HG02678 (cell line): ENCODE results near the gene WDR3.
"Not testable (repeated sequence)": the region's sequence is repeated elsewhere in the genome, so short reads cannot be mapped to it uniquely, and the experiment has no call there.

Experiments
- ATAC-seq: cut with Tn5 transposase; IDR thresholded peaks from one replicate; pipeline ENCODE4 v1.9.1; 2021; ENCODE audit warnings: mild to moderate bottlenecking, moderate library complexity; ENCODE audit not compliant: unreplicated experiment

WDR3 gene

GRCh38 chr1:117929343-117930172, at the start of gene WDR3, which contains the start of gene GDAP2:
Gene WDR3 (plus strand): TSS chr1:117929739. CDS start chr1:117933320, 3,581 bp downstream.
Gene GDAP2 (minus strand): TSS chr1:117929621. CDS start chr1:117920357, 9,264 bp downstream.
- ATAC-seq = peak; percentile 94

- no peak for ATAC-seq
Measured at GRCh38 chr1:117883616-117884015, 45.9 kb upstream of the WDR3 start.

- ATAC-seq = no peak
Measured at GRCh38 chr1:117886101-117886795, 43.3 kb upstream of the WDR3 start.

GRCh38 chr1:117890452-117890851, 39.1 kb upstream of the WDR3 start:
- ATAC-seq = no peak

GRCh38 chr1:117892512-117892911, 37.0 kb upstream of the WDR3 start:
- no peak for ATAC-seq

- no peak for ATAC-seq
Measured at GRCh38 chr1:117894078-117894477, 35.5 kb upstream of the WDR3 start.

GRCh38 chr1:117895482-117896114, 33.9 kb upstream of the WDR3 start:
- ATAC-seq = peak; percentile 89

GRCh38 chr1:117897551-117897950, 32.0 kb upstream of the WDR3 start:
- ATAC-seq = no peak

- ATAC-seq = no peak
Measured at GRCh38 chr1:117899801-117900200, 29.7 kb upstream of the WDR3 start.

GRCh38 chr1:117902944-117903343, 26.6 kb upstream of the WDR3 start:
- no peak for ATAC-seq

GRCh38 chr1:117904485-117904884, 25.1 kb upstream of the WDR3 start:
- ATAC-seq = no peak

GRCh38 chr1:117905019-117905418, 24.5 kb upstream of the WDR3 start:
- ATAC-seq = no peak

- ATAC-seq = no peak
Measured at GRCh38 chr1:117911051-117911450, 18.5 kb upstream of the WDR3 start.

- ATAC-seq = no peak
Measured at GRCh38 chr1:117919376-117919775, 10.2 kb upstream of the WDR3 start.

- no peak for ATAC-seq
Measured at GRCh38 chr1:117921991-117922390, 7.5 kb upstream of the WDR3 start.

GRCh38 chr1:117922717-117923116, 6.8 kb upstream of the WDR3 start:
- ATAC-seq = not testable (repeated sequence)

GRCh38 chr1:117925981-117926380, 3.6 kb upstream of the WDR3 start:
- no peak for ATAC-seq

GRCh38 chr1:117928881-117929342, 627 bp upstream of the WDR3 start:
- ATAC-seq = peak; percentile 39

GRCh38 chr1:117930173-117930447, 571 bp downstream of the WDR3 start:
- no peak for ATAC-seq

- no peak for ATAC-seq
Measured at GRCh38 chr1:117930484-117930883, 945 bp downstream of the WDR3 start.

GRCh38 chr1:117932576-117932975, 3.0 kb downstream of the WDR3 start:
- no peak for ATAC-seq

GRCh38 chr1:117933769-117934168, 4.2 kb downstream of the WDR3 start:
- ATAC-seq = no peak
